Keratinocyte (primary cell): Measurements from ENCODE around the gene USP14. TPM values are rescaled to one million over a fixed set of nuclear protein-coding genes. Genes with fewer than 3 reads are reported as not detected.
"Not testable (repeated sequence)": the region's sequence is repeated elsewhere in the genome, so short reads cannot be mapped to it uniquely, and the experiment has no call there.

Experiments
- DNase-seq: peaks from one replicate; pipeline ENCODE4 v3.0.0-alpha.2; 2011; ENCODE audit warnings: low read depth, missing footprints, low spot score
- FAIRE-seq: peaks from 2 replicates; lab custom pipeline; 2011; peaks lifted over from hg19 to GRCh38; lab: Jason Lieb, UNC
- H2AFZ ChIP-seq: 2 replicates; pipeline ENCODE4 v1.6.0; 2012; ENCODE audit warnings: low read length, control low read depth, inconsistent platforms; ENCODE audit not compliant: control insufficient read depth
- H3K27ac ChIP-seq: 2 replicates; pipeline ENCODE4 v1.5.1; 2011; ENCODE audit warnings: low read length; ENCODE audit not compliant: control insufficient read depth, insufficient read depth
- H3K27me3 ChIP-seq: 3 replicates; pipeline ENCODE4 v1.6.0; 2011; ENCODE audit warnings: low read length; ENCODE audit not compliant: control insufficient read depth, insufficient read depth; ENCODE audit errors: extremely low read depth
- H3K36me3 ChIP-seq, 2 experiments: 2 replicates in 1 of 2; 3 replicates in 1 of 2; pipeline ENCODE4 v1.5.1; 2011; ENCODE audit warnings: low read length in 2 of 2, mild to moderate bottlenecking in 1 of 2; ENCODE audit not compliant: control insufficient read depth in 2 of 2, insufficient read depth in 2 of 2; ENCODE audit errors: extremely low read depth in 1 of 2
- H3K4me1 ChIP-seq: 3 replicates; pipeline ENCODE4 v1.5.1; 2011; ENCODE audit warnings: low read length; ENCODE audit not compliant: control insufficient read depth, insufficient read depth; ENCODE audit errors: extremely low read depth
- H3K4me2 ChIP-seq: 3 replicates; pipeline ENCODE4 v1.6.0; 2011; ENCODE audit warnings: low read depth, low read length; ENCODE audit not compliant: control insufficient read depth, insufficient read depth; ENCODE audit errors: extremely low read depth
- H3K4me3 ChIP-seq, 3 experiments: fragments of 200-600 bp in 1 of 3; sonication (generic) in 1 of 3; 2 replicates in 2 of 3; 3 replicates in 1 of 3; pipeline ENCODE4 v1.5.1; 2011 to 2016; ENCODE audit warnings: low read length in 3 of 3, mild to moderate bottlenecking in 3 of 3, control low read depth in 2 of 3, inconsistent platforms in 1 of 3, low read depth in 1 of 3, mixed read lengths in 1 of 3, mixed run types in 1 of 3, moderate library complexity in 1 of 3; ENCODE audit not compliant: control insufficient read depth in 2 of 3, insufficient read depth in 2 of 3; ENCODE audit errors: extremely low read depth in 1 of 3
- H3K79me2 ChIP-seq: 2 replicates; pipeline ENCODE4 v1.6.0; 2012; ENCODE audit warnings: low read length; ENCODE audit not compliant: control insufficient read depth, insufficient read depth
- H3K9ac ChIP-seq: 3 replicates; pipeline ENCODE4 v1.6.0; 2011; ENCODE audit warnings: low read length; ENCODE audit not compliant: control insufficient read depth, insufficient read depth; ENCODE audit errors: extremely low read depth
- H3K9me1 ChIP-seq: 3 replicates; pipeline ENCODE4 v1.6.0; 2011; ENCODE audit warnings: low read length; ENCODE audit not compliant: control insufficient read depth, insufficient read depth; ENCODE audit errors: extremely low read depth
- H3K9me3 ChIP-seq: 2 replicates; pipeline ENCODE4 v1.5.1; 2012; ENCODE audit warnings: low read depth, low read length; ENCODE audit not compliant: control insufficient read depth
- H4K20me1 ChIP-seq: 3 replicates; pipeline ENCODE4 v1.6.0; 2011; ENCODE audit warnings: low read length; ENCODE audit not compliant: control insufficient read depth, insufficient read depth; ENCODE audit errors: extremely low read depth
- CTCF ChIP-seq, 3 experiments: IDR thresholded peaks in 1 of 3; conservative IDR thresholded peaks in 1 of 3; optimal IDR thresholded peaks in 1 of 3; 2 replicates in 2 of 3; 3 replicates in 1 of 3; pipeline versions ENCODE3 to v1.5.1; 2011; ENCODE audit warnings: low read length in 3 of 3, mild to moderate bottlenecking in 3 of 3, moderate library complexity in 2 of 3, control low read depth in 1 of 3, inconsistent platforms in 1 of 3; ENCODE audit not compliant: insufficient read depth in 2 of 3; ENCODE audit errors: extremely low read depth in 1 of 3
- EZH2 ChIP-seq: IDR thresholded peaks from one replicate; pipeline ENCODE4 v1.6.1; 2012; ENCODE audit warnings: inconsistent platforms, mild to moderate bottlenecking, low read length, moderate library complexity
- dilution Hi-C: fragments of 300-500 bp; cut with MboI; formaldehyde crosslinking; loops from one replicate; pipeline ENCODE4 v1.7.0; 2020; ENCODE audit warnings: low sequenced_read_pairs; ENCODE audit not compliant: extremely low pct_ligation_motif_present
- polyA plus RNA-seq, 5 experiments: library from polyadenylated mRNA; depleted of rRNA in 3 of 5; stranded (reverse) in 3 of 5; stranded (forward) in 1 of 5; unstranded in 1 of 5; fragments of >200 nt; gene quantifications; 1 replicate in 1 of 5; 2 replicates in 3 of 5; 3 replicates in 1 of 5; pipeline versions ENCODE4 v1.2.1 to v1.2.3, GENCODE V29; 2011 to 2012; ENCODE audit warnings: missing spikeins in 2 of 5, low read depth in 1 of 5, low replicate concordance in 1 of 5

The USP14 gene
- polyA plus RNA-seq, 1 donor (not counting 4 experiments of a cell fraction or from before 2014, with no cell fraction given): 62.5 TPM

GRCh38 chr18:110351-111201, 47.8 kb upstream of the USP14 start:
- H3K4me2 ChIP-seq, DNase-seq, H4K20me1 ChIP-seq, dilution Hi-C loops, FAIRE-seq, H3K27me3 ChIP-seq, H3K79me2 ChIP-seq, H2AFZ ChIP-seq, H3K4me3 ChIP-seq, H3K4me1 ChIP-seq, H3K36me3 ChIP-seq, H3K9me1 ChIP-seq, H3K9me3 ChIP-seq, H3K9ac ChIP-seq: not testable (repeated sequence)
- peak overlapping the region; percentile 45 for H3K27ac ChIP-seq

- peak; percentile 81 for FAIRE-seq
- Histone ChIP-seq H2AFZ (peak overlapping the region; percentile 85), H3K27ac (peak overlapping the region; percentile 45), H4K20me1 (no peaks in the 10 kb centered on the region), H3K27me3 (no peaks in the 10 kb centered on the region), H3K4me1 (peaks cover 5% of the 10 kb centered on the region), H3K9me3 (peaks cover 2% of the 10 kb centered on the region), H3K36me3 (no peaks in the 10 kb centered on the region), H3K79me2 (no peaks in the 10 kb centered on the region), H3K9ac (peak overlapping the region; percentile 22), H3K4me2 (peak overlapping the region; percentile 71), H3K9me1 (no peaks in the 10 kb centered on the region), H3K4me3 (peak overlapping the region in 1 of 3 experiments; percentile 49)
- no peak for DNase-seq
- TF ChIP-seq CTCF (optimal IDR thresholded peaks at IDR 0.05 in 1 of 3, IDR thresholded peaks at IDR 0.05 in 1 of 3, conservative IDR thresholded peaks at IDR 0.05 in 1 of 3; ENCODE audit: extremely low read depth in 1 of 3, insufficient read depth in 2 of 3, low read length in 3 of 3) (no peak), EZH2 (no peak)
- dilution Hi-C loops: no loop called here
These were observed 46.9 kb upstream of the USP14 start for GRCh38 chr18:111306-112014.

GRCh38 chr18:112015-112733, 46.2 kb upstream of the USP14 start:
- H3K9ac ChIP-seq, H3K9me3 ChIP-seq, H3K79me2 ChIP-seq, dilution Hi-C loops, H3K36me3 ChIP-seq, H3K9me1 ChIP-seq, H3K4me3 ChIP-seq, H3K27me3 ChIP-seq, H3K27ac ChIP-seq, DNase-seq, H3K4me1 ChIP-seq, FAIRE-seq, H4K20me1 ChIP-seq, H3K4me2 ChIP-seq, H2AFZ ChIP-seq: not testable (repeated sequence)
